Lower lobe of right lung (tissue), 2 donors: ENCODE results near the gene TAPBPL. TPM values are rescaled to one million over a fixed set of nuclear protein-coding genes. Genes with fewer than 3 reads are reported as not detected.
"Not testable (repeated sequence)": the region's sequence is repeated elsewhere in the genome, so short reads cannot be mapped to it uniquely, and the experiment has no call there.

ENCODE experiments used
- ATAC-seq, 2 donors: fragments of 200-7000 bp; cut with Tn5 transposase; one replicate each; pipeline ENCODE4 v1.9.1; 2020 to 2022; ENCODE audit warnings: mild to moderate bottlenecking in 2 of 2, moderate library complexity in 2 of 2
- DNase-seq: peaks from one replicate; pipeline ENCODE4 v3.0.0-alpha.2; 2020
- H3K27ac ChIP-seq: fragments of 200-600 bp; one replicate; pipeline ENCODE4 v1.8.0; 2022
- H3K27me3 ChIP-seq: fragments of 200-600 bp; one replicate; pipeline ENCODE4 v1.8.0; 2022; ENCODE audit warnings: low read depth
- H3K36me3 ChIP-seq: fragments of 200-600 bp; one replicate; pipeline ENCODE4 v1.8.0; 2022; ENCODE audit warnings: mild to moderate bottlenecking
- H3K4me1 ChIP-seq: fragments of 200-600 bp; one replicate; pipeline ENCODE4 v1.8.0; 2022
- H3K4me3 ChIP-seq: fragments of 200-600 bp; one replicate; pipeline ENCODE4 v1.8.0; 2022; ENCODE audit warnings: mild to moderate bottlenecking
- H3K9me3 ChIP-seq: fragments of 200-600 bp; one replicate; pipeline ENCODE4 v1.8.0; 2022
- intact Hi-C: fragments of 100-400 bp; cut with DNase I; formaldehyde crosslinking; loops from one replicate; pipeline ENCODE4 v1.11.0; 2022
- total RNA-seq: library from RNA; stranded (reverse); fragmentation: NEBNext Ultra II Directional; extraction: Animal tissue kit (Norgen Biotek cat#: 25700); gene quantifications from one replicate; pipeline ENCODE4 v1.2.1, GENCODE V29; 2021
- TF ChIP-seq, protein P1 (sequence below): fragments of 200-600 bp; IDR thresholded peaks from one replicate; pipeline ENCODE4 v1.8.0; 2022; ENCODE audit warnings: antibody characterized with exemption, mild to moderate bottlenecking
- donor health status: DM: no; HTN: yes; CAD: no; lungs with severe emphysema.

TAPBPL gene
- total RNA-seq, 1 donor from 2014 or later, result 32.4 TPM

DNA sequence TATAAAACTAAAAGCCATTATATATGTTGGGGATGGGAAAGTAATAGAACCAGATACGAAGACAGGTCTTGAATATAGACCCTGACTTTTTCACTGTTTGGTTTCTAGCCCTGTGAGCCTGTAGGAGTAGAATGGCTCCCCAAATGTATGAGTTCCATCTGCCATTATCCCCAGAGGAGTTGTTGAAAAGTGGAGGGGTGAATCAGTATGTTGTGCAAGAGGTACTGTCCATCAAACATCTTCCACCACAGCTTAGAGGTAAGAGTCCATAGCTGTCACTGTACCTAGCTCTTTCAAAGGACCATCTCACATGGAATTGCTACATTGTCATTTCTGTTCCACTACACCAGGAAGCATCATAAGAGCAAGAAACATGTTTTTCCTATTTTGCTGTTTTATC, 43.1 kb downstream of the TAPBPL start:
- DNase-seq, result no peak
- intact Hi-C loops, result no loop called here
- Histone ChIP-seq H3K4me3 (peak overlapping the region; percentile 76), H3K27ac (no peak overlapping the region), H3K27me3 (no peaks in the 10 kb centered on the region), H3K36me3 (peaks cover 40% of the 10 kb centered on the region), H3K9me3 (no peaks in the 10 kb centered on the region), H3K4me1 (peaks cover 27% of the 10 kb centered on the region)
- ATAC-seq, result no peak
- TF ChIP-seq, protein P1, sequence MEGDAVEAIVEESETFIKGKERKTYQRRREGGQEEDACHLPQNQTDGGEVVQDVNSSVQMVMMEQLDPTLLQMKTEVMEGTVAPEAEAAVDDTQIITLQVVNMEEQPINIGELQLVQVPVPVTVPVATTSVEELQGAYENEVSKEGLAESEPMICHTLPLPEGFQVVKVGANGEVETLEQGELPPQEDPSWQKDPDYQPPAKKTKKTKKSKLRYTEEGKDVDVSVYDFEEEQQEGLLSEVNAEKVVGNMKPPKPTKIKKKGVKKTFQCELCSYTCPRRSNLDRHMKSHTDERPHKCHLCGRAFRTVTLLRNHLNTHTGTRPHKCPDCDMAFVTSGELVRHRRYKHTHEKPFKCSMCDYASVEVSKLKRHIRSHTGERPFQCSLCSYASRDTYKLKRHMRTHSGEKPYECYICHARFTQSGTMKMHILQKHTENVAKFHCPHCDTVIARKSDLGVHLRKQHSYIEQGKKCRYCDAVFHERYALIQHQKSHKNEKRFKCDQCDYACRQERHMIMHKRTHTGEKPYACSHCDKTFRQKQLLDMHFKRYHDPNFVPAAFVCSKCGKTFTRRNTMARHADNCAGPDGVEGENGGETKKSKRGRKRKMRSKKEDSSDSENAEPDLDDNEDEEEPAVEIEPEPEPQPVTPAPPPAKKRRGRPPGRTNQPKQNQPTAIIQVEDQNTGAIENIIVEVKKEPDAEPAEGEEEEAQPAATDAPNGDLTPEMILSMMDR, result no peak

DNA sequence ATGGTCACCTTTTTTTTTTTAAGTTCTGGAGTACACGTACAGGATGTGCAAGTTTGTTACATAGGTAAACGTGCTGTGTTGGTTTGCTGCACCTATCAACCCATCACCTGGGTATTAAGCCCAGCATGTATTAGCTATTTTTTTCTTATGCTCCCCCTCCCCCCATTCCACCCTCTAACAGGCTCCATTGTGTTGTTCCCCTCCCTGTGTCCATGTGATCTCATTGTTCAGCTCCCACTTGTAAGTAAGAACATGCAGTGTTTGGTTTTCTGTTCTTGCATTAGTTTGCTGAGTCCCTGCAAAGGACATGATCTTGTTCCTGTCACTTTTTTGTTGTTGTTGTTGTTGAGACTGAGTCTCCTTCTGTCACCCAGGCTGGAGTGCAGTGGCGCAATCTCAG, 45.4 kb downstream of the TAPBPL start:
- intact Hi-C loops, ATAC-seq, DNase-seq, H3K4me3 ChIP-seq, H3K9me3 ChIP-seq, H3K27ac ChIP-seq, H3K27me3 ChIP-seq: not testable (repeated sequence)
- Histone ChIP-seq H3K4me1 (peaks cover 23% of the 10 kb centered on the region), H3K36me3 (peaks cover 43% of the 10 kb centered on the region)

DNA sequence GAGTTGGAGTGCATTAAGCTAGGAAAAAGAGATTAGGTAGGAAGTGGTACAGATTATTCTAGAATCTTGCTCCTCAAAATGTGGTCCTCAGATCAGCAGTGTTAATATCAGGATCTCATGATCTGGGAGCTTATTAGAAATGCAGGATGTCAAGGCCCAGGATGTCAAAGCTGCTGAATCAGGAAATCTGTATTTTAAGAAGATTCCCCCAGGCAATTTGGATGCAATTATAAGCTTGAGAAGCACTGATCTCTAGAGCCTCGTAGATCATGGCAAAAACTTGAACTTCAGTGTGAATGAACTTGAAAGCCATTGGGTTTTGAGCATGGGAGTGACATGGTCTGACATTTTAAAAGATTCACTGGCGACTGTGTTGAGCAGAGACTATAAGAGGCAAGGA, 48.6 kb downstream of the TAPBPL start:
- H3K9me3 ChIP-seq, result no peaks in the 10 kb centered on the region
- intact Hi-C loops, result no loop called here
- H3K27me3 ChIP-seq, result no peaks in the 10 kb centered on the region
- H3K27ac ChIP-seq, result no peak overlapping the region
- TF ChIP-seq, protein P1, result no peak
- ATAC-seq, result no peak
- DNase-seq, result no peak
- peaks cover 55% of the 10 kb centered on the region for H3K36me3 ChIP-seq
- H3K4me1 ChIP-seq, result peaks cover 4% of the 10 kb centered on the region
- H3K4me3 ChIP-seq, result no peak overlapping the region

DNA sequence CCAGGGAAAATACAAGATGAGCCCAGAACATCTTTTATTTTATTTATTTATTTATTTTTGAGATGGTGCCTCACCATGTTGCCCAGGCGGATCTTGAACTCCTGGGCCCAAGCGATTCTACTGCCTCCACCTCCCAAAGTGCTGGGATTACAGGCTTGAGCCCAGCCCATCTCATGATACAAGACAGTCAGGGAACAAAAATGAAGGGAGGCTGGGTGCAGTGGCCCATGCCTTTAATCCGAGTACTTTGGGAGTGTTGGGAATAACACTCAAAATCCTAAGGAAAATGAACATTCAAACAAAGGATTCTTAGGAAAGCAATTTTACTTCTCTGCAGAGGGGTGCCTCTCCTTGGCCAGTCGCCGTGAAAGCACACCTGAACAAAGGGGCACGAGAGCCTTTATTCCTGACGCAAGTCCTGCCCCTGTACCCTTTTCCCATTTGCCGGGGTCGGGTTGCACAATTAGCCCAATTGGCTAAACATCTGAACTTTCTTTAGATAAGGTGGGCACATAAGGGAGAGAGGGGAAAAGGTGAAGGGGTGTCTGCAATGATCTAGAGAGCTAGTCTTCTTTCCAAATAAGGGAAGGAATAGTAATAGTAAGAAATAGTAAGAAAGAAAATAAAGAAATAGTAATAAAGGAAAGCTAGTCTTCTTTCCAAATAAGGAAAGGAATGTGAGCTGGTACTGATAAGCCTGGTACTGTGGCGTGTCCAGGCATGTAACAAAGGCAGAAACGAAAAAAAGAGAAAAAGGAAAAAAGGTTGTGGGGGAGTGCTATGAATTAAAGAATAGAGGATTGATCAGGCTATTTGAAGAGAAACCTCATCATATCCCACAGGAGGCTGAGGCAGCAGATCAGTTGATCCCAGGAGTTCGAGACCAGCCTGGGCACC, 55.5 kb downstream of the TAPBPL start:
- TF ChIP-seq, protein P1, result no peak
- Histone ChIP-seq H3K27ac (no peak overlapping the region), H3K36me3 (peaks cover 46% of the 10 kb centered on the region), H3K4me1 (no peaks in the 10 kb centered on the region), H3K4me3 (no peak overlapping the region), H3K9me3 (no peaks in the 10 kb centered on the region), H3K27me3 (no peaks in the 10 kb centered on the region)
- DNase-seq (no peak), ATAC-seq (no peak)
- intact Hi-C loops, result no loop called here

DNA sequence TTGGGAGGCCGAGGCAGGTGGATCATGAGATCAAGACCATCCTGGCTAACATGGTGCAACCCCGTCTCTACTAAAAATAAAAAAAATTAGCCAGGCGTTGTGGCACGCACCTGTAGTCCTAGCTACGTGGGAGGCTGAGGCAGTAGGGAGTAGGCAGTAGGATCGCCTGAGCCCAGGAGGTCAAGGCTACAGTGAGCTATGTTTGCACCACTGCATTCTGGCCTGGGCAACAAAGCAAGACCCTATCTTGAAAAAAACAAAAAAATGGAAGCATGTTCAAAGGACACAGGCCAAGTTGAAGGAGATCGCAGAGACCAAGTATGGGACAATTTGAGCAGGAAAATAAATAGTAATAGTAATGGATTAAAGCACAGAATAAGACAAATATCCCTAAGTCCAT, 56.2 kb downstream of the TAPBPL start:
- Histone ChIP-seq H3K27ac (no peak overlapping the region), H3K4me1 (no peaks in the 10 kb centered on the region), H3K36me3 (peaks cover 54% of the 10 kb centered on the region), H3K27me3 (no peaks in the 10 kb centered on the region), H3K4me3 (no peak overlapping the region), H3K9me3 (no peaks in the 10 kb centered on the region)
- TF ChIP-seq, protein P1, result no peak
- ATAC-seq (no peak), DNase-seq (no peak)
- intact Hi-C loops, result no loop called here

Other genes with a start within 250 kb of the TAPBPL start
- gene PLEKHG6, start 141.4 kb upstream of the TAPBPL start, total RNA-seq, result 2.9 TPM
- gene TNFRSF1A, start 110.0 kb upstream of the TAPBPL start, total RNA-seq, result 165 TPM
- 156 TPM for gene SCNN1A, start 76.5 kb upstream of the TAPBPL start, total RNA-seq
- 122 TPM for gene LTBR, start 67.9 kb upstream of the TAPBPL start, total RNA-seq
- gene CD27, start 7.1 kb upstream of the TAPBPL start, total RNA-seq, result 2.3 TPM
- 6.8 TPM for gene VAMP1, start 18.6 kb downstream of the TAPBPL start, total RNA-seq
- 121 TPM for gene MRPL51, start 41.2 kb downstream of the TAPBPL start, total RNA-seq
- 32.0 TPM for gene NCAPD2, start 42.1 kb downstream of the TAPBPL start, total RNA-seq
- 766 TPM for gene GAPDH, start 82.5 kb downstream of the TAPBPL start, total RNA-seq
- 27.6 TPM for gene IFFO1, start 104.0 kb downstream of the TAPBPL start, total RNA-seq
- gene NOP2, start 116.2 kb downstream of the TAPBPL start, total RNA-seq, result 30.2 TPM
- 169 TPM for gene CHD4, start 155.3 kb downstream of the TAPBPL start, total RNA-seq
- 3.8 TPM for gene LPAR5, start 183.9 kb downstream of the TAPBPL start, total RNA-seq
- 7.2 TPM for gene ACRBP, start 195.4 kb downstream of the TAPBPL start, total RNA-seq
- 41.3 TPM for gene ING4, start 211.1 kb downstream of the TAPBPL start, total RNA-seq
- gene ZNF384, start 237.3 kb downstream of the TAPBPL start, total RNA-seq, result 48.7 TPM
- gene PIANP, start 248.8 kb downstream of the TAPBPL start, total RNA-seq, result 0.18 TPM